ENCODE measurements around the gene CMC1. TPM values are rescaled to one million over a fixed set of nuclear protein-coding genes. Genes with fewer than 3 reads are reported as not detected.

The CMC1 gene
- total and polyA plus RNA-seq, 9 of the 15 experiments (the other 6 are each of a cell fraction or from before 2014, with no cell fraction given): 15.9 to 74.6 (median 48.9) TPM

DNA sequence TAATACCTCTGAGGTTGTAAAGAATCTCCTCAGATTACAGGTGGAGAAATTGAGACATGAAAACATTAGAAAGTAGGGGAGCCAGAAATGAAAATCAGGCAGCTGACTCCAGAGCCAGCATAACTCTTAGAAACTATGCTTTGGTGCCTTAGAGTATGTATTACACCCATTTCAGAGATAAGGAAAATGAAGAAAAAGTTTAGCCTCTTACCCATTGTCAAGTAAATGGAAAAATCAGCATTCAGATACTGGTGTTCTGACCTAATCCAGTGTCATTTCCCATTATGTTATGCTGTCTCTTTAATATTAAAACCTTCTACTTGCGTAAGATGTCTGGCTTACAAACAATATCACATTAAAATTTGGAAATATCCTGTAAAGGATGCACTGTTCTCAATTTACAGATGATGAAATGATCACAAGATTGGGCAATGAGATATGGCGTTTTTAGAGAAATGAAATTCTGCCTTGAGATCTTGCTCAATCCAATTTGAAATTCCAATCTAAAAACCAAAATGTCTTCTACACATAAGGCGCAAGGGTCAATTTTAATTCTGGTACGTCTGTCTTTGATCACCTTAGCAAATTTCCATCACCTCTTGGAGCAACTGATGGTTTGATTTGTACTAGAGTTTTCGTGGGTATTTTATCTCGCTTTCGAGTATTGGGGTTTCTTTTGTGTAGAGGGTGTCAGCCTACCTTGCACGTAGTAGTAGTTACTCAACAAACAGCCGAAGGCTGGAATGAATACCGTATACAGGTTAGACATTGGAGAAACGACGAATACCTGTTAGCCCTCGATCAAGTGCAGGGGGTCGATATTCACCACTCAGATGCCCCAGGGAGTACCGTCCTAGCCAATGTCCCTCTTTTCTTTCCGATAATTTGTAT lies 106.2 kb downstream of the CMC1 start:
- Histone ChIP-seq H3K4me3 (peak overlapping the region; percentile 65), H3K79me2 (ENCODE audit: control insufficient read depth, insufficient read depth, low read length) (peaks cover 72% of the 10 kb centered on the region), H3K9me3 (replicated peaks; ENCODE audit: control insufficient read depth, insufficient read depth, low read depth, low read length) (no peaks in the 10 kb centered on the region), H2AFZ (ENCODE audit: low read depth, low read length) (peak overlapping the region; percentile 97), H3K4me1 (replicated peaks in 1 of 2; ENCODE audit: control insufficient read depth in 2 of 2, insufficient read depth in 2 of 2, low read length in 2 of 2) (peaks cover 4 to 10% of the 10 kb centered on the region in 2 experiments; a peak in 3 of 5 replicates), H3K27me3 (ENCODE audit: control insufficient read depth in 2 of 2, insufficient read depth in 2 of 2, low read length in 2 of 2) (no peaks in the 10 kb centered on the region), H4K20me1 (replicated peaks; ENCODE audit: control insufficient read depth, insufficient read depth, low read length) (no peaks in the 10 kb centered on the region), H3K9me1 (ENCODE audit: control insufficient read depth, insufficient read depth, low read length) (no peaks in the 10 kb centered on the region), H3K36me3 (ENCODE audit: control insufficient read depth, insufficient read depth, low read length) (peaks cover 6% of the 10 kb centered on the region; the same call in 1 of the 3 replicates), H3K9ac (ENCODE audit: insufficient read depth in 1 of 2, low read depth in 2 of 2, low read length in 2 of 2) (peak overlapping the region; percentile 91 to 95), H3K27ac (ENCODE audit: extremely low read depth, low read depth, low read length) (peak overlapping the region; percentile 99), H3K4me2 (ENCODE audit: insufficient read depth, low read length) (peak overlapping the region; percentile 91)
- POLR2A ChIA-PET: interaction anchor here (0.7 to 1.9 kb wide), 8 partner anchors 11 to 80 kb away, joined by 3 to 8 read pairs (median 4); no protein-coding TSS in a partner anchor
- in situ Hi-C loops (cut with MboI) (no loop called here), intact Hi-C loops (cut with micrococcal nuclease) (loop anchor here (2.0 kb wide), 1 partner anchor 107 kb away; the partner anchor contains the start of gene CMC1)
- no TSS peak for BruUV-seq (replicated peaks)
- TF ChIP-seq EHMT2 (IDR thresholded peaks at IDR 0.05): no peak
- TF ChIP-seq ZFPM2 (CRISPR knock-in tag; IDR thresholded peaks at IDR 0.05): no peak
- peak in 1 of 2 experiments; percentile 37; a peak in 1 of 4 replicates for TF ChIP-seq KDM1A (IDR thresholded peaks at IDR 0.05)
- 0 out of 2 replicates have a peak, but pooled peaks have one; percentile 1 for TF ChIP-seq TCF3 (CRISPR knock-in tag; IDR thresholded peaks at IDR 0.05)
- no peak for TF ChIP-seq ZKSCAN8 (CRISPR knock-in tag; IDR thresholded peaks at IDR 0.05)
- TF ChIP-seq ELF4 (CRISPR knock-in tag; IDR thresholded peaks at IDR 0.05): no peak
- TF ChIP-seq, protein P1, sequence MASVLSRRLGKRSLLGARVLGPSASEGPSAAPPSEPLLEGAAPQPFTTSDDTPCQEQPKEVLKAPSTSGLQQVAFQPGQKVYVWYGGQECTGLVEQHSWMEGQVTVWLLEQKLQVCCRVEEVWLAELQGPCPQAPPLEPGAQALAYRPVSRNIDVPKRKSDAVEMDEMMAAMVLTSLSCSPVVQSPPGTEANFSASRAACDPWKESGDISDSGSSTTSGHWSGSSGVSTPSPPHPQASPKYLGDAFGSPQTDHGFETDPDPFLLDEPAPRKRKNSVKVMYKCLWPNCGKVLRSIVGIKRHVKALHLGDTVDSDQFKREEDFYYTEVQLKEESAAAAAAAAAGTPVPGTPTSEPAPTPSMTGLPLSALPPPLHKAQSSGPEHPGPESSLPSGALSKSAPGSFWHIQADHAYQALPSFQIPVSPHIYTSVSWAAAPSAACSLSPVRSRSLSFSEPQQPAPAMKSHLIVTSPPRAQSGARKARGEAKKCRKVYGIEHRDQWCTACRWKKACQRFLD (CRISPR knock-in tag; IDR thresholded peaks at IDR 0.05): no peak
- TF ChIP-seq, protein P2, sequence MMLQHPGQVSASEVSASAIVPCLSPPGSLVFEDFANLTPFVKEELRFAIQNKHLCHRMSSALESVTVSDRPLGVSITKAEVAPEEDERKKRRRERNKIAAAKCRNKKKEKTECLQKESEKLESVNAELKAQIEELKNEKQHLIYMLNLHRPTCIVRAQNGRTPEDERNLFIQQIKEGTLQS (IDR thresholded peaks at IDR 0.05): peak; percentile 64
- TF ChIP-seq, protein P2 (CRISPR knock-in tag; conservative IDR thresholded peaks at IDR 0.05): no peak
- TF ChIP-seq RBM25 (IDR thresholded peaks at IDR 0.05; ENCODE audit: low read depth, low read length, severe bottlenecking): peak; percentile 62
- TF ChIP-seq, protein P3, sequence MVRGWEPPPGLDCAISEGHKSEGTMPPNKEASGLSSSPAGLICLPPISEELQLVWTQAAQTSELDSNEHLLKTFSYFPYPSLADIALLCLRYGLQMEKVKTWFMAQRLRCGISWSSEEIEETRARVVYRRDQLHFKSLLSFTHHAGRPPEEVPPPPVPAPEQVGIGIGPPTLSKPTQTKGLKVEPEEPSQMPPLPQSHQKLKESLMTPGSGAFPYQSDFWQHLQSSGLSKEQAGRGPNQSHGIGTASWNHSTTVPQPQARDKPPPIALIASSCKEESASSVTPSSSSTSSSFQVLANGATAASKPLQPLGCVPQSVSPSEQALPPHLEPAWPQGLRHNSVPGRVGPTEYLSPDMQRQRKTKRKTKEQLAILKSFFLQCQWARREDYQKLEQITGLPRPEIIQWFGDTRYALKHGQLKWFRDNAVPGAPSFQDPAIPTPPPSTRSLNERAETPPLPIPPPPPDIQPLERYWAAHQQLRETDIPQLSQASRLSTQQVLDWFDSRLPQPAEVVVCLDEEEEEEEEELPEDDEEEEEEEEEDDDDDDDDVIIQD (CRISPR knock-in tag; IDR thresholded peaks at IDR 0.05): no peak
- TF ChIP-seq CEBPB (tag; IDR thresholded peaks at IDR 0.05): peak; percentile 96
- TF ChIP-seq SMARCA4 (IDR thresholded peaks at IDR 0.05): peak; percentile 10; the same call in 1 of the 2 replicates
- peak; percentile 54 for TF ChIP-seq CEBPG (CRISPR knock-in tag; IDR thresholded peaks at IDR 0.05)
- TF ChIP-seq CEBPG (tag; conservative IDR thresholded peaks at IDR 0.05 in 1 of 2, IDR thresholded peaks at IDR 0.05 in 1 of 2): peak; percentile 90 to 97
- 2% methylated on average over 16 of the region's 16 CpGs for WGBS (ENCODE audit: insufficient coverage, low coverage, missing lambda C conversion rate)
- ATAC-seq: peak; percentile 2; the same call in 2 of the 3 replicates
- CTCF ChIA-PET (ENCODE audit: low intra/inter-chr PET ratio): no interaction called here
- DNase-seq (ENCODE audit: extremely low read depth in 1 of 4, low spot score in 3 of 4): peak; percentile 7 to 20 (median 10)
- peak; percentile 64 for FAIRE-seq
